Activated T-cell treated with anti-CD3 and anti-CD28 coated beads, Interleukin-2, amount 50 U/mL, for 72 hours (primary cell): ENCODE measurements around the gene UBALD1. TPM values are rescaled to one million over a fixed set of nuclear protein-coding genes. Genes with fewer than 3 reads are reported as not detected.

Experiments used
- ATAC-seq, 2 donors: fragments of 150-1000 bp; cut with Tn5 transposase; replicated peaks in 1 of 2; 2 replicates each; pipeline ENCODE4 v1.10.0; 2021; ENCODE audit warnings: moderate library complexity in 2 of 2, mild to moderate bottlenecking in 1 of 2
- DNase-seq, 2 donors: peaks; one replicate each; pipeline ENCODE4 v3.0.0; 2021 to 2022; ENCODE audit warnings: mixed read lengths in 1 of 2
- H3K27ac Mint-ChIP-seq: one replicate; pipeline ENCODE4 v1.8.0; 2022; ENCODE audit warnings: mild to moderate bottlenecking, moderate library complexity, mixed read lengths
- H3K27me3 Mint-ChIP-seq: one replicate; pipeline ENCODE4 v1.8.0; 2022; ENCODE audit warnings: low read depth, mixed read lengths
- H3K36me3 Mint-ChIP-seq, 2 donors: one replicate each; pipeline ENCODE4 v1.8.0; 2022; ENCODE audit warnings: mixed read lengths in 2 of 2, mild to moderate bottlenecking in 1 of 2; ENCODE audit not compliant: insufficient read depth in 2 of 2
- H3K4me1 Mint-ChIP-seq: one replicate; pipeline ENCODE4 v1.8.0; 2022; ENCODE audit warnings: low read depth, mixed read lengths
- H3K4me3 Mint-ChIP-seq, 2 donors: one replicate each; pipeline ENCODE4 v1.8.0; 2022; ENCODE audit warnings: mild to moderate bottlenecking in 2 of 2, mixed read lengths in 2 of 2, moderate library complexity in 2 of 2
- H3K9me3 Mint-ChIP-seq, 2 donors: one replicate each; pipeline ENCODE4 v1.8.0; 2022; ENCODE audit warnings: mixed read lengths in 2 of 2
- total RNA-seq, 2 donors: library from RNA; stranded (reverse); gene quantifications; one replicate each; pipeline ENCODE4 v1.2.3, GENCODE V29; 2022

UBALD1 gene
- 10 to 100 TPM; 17.2 to 18.4 TPM for total RNA-seq

DNA sequence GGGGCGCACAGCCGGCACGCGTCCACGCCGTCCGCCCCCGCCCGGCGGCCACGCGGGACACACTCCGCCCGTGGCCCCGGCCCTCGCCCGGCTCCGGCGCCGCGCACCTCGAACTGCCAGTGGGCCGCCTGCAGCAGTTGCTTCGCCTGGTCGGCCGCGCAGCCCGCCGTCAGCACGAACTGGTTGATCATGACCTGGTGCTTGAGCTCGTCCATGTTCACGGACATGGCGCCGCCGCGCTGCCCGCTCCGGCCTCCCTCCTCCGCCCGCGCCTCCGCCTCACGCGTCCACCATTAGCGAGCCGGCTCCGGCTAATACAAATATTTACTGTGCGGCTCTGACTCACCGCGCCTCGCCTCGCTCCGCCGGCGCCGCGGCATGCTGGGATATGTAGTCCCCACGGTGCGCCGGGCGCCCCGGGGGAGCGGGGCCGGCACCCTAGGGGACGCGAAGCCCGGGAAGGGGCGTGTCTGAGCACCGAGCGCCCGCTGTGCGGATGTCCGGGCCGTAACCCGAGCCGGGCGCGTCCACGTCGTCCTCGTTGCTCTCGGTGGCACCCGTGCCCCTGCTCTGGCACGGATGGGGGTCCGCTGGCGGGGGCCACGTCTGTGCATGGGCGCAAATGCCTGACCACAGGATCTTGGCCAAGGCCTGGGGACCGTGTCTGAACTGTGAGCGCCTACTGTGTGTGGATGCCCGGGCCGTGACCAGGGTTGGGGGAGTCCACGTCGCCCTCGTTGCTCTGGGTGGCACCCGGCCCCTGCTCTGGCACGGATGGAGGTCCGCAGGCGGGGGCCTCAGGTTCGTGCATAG is at the start of gene UBALD1:
TSS of gene UBALD1 (minus strand) at position 318 of the 813 bp plus-strand sequence. CDS start at position 227, 91 bp downstream.
- Mint-ChIP-seq H3K4me3 (peak within 1 kb of the TSS; percentile 89 to 94), H3K27me3 (no peaks in the 10 kb centered on the region), H3K27ac (peak within 1 kb of the TSS; percentile 93), H3K9me3 (no peaks in the 10 kb centered on the region), H3K36me3 (peaks cover 1 to 2% of the 10 kb centered on the region in 2 donors), H3K4me1 (peaks cover 45% of the 10 kb centered on the region)
- DNase-seq (peak; percentile 88 to 89), ATAC-seq (peak; percentile 69)

DNA sequence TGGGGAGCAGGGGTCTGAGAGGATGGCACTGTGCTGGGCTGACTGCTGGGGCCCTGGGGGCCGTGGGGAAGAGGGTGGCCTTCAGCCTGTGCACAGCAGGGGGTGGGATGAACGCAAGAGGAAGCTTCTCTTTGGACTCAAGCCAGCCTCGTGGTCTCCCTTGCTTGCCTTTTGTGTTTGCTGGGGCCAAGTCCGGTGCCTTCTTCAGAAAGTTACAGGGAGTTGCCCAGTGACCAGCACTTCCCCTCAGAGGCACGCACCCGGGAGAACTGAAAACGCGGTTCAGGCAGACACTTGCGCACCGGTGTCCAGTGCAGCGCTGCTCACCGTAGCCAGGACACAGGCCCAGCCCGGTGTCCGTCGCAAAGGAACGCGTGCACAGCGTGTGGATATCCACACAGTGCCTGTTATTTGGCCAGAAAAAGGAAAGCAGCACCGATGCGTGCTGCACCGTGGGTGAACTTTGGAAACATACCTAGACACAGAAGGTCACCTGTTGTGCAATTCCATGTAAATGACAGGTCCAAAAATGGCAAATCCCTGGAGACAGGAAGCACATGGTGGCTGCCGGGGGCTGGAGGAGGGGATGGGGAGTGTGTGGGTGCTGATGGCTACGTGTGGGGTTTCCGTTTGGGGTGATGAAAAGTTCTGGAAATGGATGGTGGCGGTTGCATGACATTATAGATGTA is 49.2 kb upstream of the UBALD1 start:
- Mint-ChIP-seq H3K4me3 (peak overlapping the region; percentile 69 to 71), H3K9me3 (no peaks in the 10 kb centered on the region), H3K27ac (peak overlapping the region; percentile 75), H3K27me3 (no peaks in the 10 kb centered on the region), H3K4me1 (peaks cover 64% of the 10 kb centered on the region), H3K36me3 (peaks cover 0 to 4% of the 10 kb centered on the region in 2 donors)
- DNase-seq (peak in 1 of 2 donors; percentile 18), ATAC-seq (no peak)

DNA sequence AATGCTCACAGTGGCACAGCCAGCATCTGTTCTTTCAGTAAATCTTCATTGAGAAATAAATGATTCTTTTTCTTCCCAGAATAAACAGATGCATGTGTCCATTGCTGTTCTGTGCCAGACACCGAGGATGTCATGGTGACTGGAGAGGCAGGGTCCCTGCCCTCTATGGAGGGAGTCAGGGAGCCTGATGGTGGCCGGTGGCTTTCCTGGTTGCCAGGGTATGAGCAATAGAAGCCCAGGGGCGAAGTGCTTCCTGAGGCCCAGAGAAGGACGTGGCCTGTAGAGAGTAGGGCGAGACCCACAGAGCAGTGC is 48.7 kb upstream of the UBALD1 start:
- Mint-ChIP-seq H3K27me3 (no peaks in the 10 kb centered on the region), H3K27ac (peak overlapping the region; percentile 61), H3K9me3 (no peaks in the 10 kb centered on the region), H3K4me3 (peak overlapping the region; percentile 38 to 71), H3K4me1 (peaks cover 68% of the 10 kb centered on the region), H3K36me3 (peaks cover 0 to 4% of the 10 kb centered on the region in 2 donors)
- ATAC-seq = no peak
- no peak for DNase-seq

DNA sequence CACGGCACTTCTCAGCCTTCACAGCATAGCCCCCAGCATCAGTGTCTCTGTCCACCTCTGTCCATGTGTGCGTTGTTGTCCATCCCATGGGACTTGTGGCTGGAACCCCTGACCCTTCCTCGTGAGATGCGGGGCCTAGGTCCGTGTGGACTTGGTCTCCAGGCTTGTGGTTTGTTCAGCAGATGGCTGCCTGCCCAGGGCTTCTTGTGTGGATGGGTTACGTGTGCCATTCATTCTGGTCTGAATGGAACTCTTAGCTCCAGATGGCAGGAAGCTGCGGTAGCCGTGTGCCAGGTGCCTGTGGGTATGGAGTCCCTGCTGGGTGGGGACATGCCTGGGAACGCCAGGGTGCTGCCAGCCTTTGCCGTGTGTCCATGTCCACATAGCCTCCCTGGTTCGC is 47.0 kb upstream of the UBALD1 start:
- H3K9me3 Mint-ChIP-seq = no peaks in the 10 kb centered on the region
- H3K4me1 Mint-ChIP-seq = peaks cover 68% of the 10 kb centered on the region
- ATAC-seq = no peak
- peaks cover 0 to 4% of the 10 kb centered on the region in 2 donors for H3K36me3 Mint-ChIP-seq
- no peaks in the 10 kb centered on the region for H3K27me3 Mint-ChIP-seq
- H3K4me3 Mint-ChIP-seq = no peak overlapping the region
- DNase-seq = no peak
- no peak overlapping the region for H3K27ac Mint-ChIP-seq

DNA sequence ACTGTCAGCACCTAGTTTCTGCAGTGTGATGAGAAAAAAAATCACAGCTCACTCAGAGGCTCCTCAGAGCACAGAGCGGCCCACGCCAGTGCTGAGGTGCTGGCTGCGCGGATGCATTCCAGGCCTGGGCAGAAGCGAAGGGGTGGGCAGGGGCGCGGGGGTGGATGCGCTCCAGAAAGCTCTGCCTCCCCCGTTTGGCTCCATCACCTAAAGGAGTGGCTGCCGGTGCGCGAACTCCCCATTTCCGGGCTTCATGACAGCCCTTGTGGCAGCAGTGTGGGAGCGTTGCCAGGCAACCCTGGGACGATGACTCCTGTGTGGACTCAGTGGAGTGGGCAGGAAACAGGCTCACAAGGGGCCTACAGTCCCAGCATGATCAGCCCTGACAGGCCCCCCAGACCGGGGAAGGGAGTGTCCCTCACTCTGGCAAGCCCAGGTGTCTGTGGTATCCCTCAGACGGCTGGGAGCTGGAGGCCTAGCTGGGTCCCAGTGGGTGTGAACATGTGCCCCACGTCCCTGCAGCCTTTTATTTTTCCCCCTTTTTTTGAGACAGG is 45.8 kb upstream of the UBALD1 start:
- H3K9me3 Mint-ChIP-seq = no peaks in the 10 kb centered on the region
- H3K4me1 Mint-ChIP-seq = peaks cover 68% of the 10 kb centered on the region
- H3K27me3 Mint-ChIP-seq = no peaks in the 10 kb centered on the region
- H3K4me3 Mint-ChIP-seq = peak overlapping the region; percentile 26 to 49
- H3K27ac Mint-ChIP-seq = peak overlapping the region; percentile 90
- DNase-seq = peak; percentile 80 to 89
- H3K36me3 Mint-ChIP-seq = peaks cover 0 to 9% of the 10 kb centered on the region in 2 donors
- ATAC-seq = peak; percentile 83 to 91

DNA sequence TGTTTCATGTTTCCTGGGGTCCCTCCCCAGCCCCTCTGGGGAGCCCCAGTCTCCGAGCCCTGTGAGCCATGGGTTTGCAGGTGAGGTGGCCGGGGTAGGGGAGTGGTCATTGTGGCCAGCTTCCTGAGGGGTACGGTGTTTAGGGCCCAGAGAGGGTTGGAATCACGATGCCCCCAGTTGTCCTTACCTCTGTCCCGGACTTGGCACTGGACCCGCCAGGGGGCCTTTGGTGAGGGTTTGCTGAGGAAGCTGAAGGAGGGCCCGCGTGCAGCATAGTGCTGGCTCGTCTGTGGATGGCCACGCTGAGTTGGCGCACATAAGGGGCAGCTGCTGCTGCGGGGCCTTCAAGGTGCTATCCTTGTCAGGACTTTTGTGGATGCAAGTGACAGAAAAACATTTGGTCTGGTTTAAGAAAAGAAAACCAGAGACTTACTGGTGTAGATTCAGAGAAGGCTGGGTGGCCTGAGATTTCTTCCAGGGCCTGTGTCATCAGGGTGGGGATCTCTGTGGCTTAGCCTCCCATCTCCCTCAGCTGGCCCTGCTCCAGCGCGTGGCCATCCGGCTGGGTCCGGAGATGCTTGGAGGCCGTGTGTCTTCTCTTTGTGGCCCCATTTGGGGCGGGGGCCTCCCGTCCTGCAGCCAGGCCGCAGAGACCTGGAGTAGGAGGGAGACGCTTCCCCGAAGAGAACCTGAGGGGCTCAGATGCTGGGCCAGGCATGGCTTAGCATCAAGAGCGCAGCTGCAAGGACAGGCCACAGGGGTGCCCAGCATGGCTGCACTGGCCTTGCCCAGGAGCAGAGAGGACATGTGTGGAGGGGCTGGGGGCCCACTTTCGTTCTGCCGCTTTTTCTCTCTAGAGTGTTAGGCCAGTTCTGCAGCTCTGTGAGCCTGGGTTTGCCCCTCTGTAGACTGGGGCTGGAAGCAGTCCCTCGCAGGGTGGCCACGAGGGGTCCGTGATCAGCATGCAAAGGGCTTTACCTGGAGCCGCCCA is 45.0 kb upstream of the UBALD1 start:
- ATAC-seq (no peak), DNase-seq (no peak)
- Mint-ChIP-seq H3K9me3 (no peaks in the 10 kb centered on the region), H3K36me3 (peaks cover 0 to 9% of the 10 kb centered on the region in 2 donors), H3K4me3 (peak overlapping the region; percentile 41 to 49), H3K27ac (no peak overlapping the region), H3K4me1 (peaks cover 60% of the 10 kb centered on the region), H3K27me3 (no peaks in the 10 kb centered on the region)

DNA sequence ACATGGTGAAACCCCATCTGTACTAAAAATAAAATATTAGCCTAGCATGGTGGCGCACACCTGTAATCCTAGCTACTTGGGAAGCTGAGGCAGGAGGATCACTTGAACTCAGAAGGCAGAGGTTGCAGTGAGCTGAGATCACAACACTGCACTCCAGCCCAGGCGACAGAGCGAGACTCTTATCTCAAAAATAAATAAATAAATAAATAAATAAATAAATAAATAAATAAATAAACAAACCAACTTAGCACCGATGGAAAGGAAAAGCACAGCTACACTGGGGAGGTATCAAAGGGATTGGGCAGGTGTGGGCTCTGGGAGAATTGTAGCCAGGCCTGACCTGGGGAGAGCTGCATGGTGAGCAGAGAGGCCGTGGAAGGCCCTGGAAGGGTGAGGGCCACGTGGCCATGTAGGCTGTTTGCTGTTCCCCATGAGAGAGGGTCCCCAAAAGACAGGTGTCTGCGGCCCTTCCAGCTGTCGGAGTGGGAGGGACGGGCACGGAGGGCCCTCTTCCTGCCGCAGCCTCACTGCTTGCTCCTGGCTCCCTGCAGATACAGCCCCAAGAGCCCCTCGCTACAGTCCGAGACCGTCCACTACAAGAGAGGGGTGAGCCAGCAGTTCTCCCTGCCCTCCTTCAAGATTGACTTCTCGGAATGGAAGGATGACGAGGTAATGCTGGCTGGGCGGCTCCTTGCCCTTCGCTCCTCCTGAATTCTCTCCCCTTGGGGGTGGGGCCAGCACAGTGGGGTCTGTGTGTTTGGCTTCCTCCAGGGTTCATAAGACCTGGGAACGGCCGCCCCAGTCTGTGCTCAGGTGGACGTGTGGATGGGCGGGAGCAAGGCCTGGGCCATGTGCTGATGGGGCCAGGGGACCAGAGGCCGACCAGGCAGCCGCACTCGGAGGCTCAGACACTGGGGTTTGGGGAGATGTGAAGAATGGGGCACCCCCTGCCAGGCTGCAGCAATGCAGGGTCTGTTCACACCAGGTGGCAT is 42.3 kb upstream of the UBALD1 start:
- Mint-ChIP-seq H3K36me3 (peaks cover 0 to 8% of the 10 kb centered on the region in 2 donors), H3K9me3 (no peaks in the 10 kb centered on the region), H3K27ac (no peak overlapping the region), H3K4me1 (peaks cover 35% of the 10 kb centered on the region), H3K27me3 (no peaks in the 10 kb centered on the region), H3K4me3 (no peak overlapping the region)
- DNase-seq (no peak), ATAC-seq (no peak)

DNA sequence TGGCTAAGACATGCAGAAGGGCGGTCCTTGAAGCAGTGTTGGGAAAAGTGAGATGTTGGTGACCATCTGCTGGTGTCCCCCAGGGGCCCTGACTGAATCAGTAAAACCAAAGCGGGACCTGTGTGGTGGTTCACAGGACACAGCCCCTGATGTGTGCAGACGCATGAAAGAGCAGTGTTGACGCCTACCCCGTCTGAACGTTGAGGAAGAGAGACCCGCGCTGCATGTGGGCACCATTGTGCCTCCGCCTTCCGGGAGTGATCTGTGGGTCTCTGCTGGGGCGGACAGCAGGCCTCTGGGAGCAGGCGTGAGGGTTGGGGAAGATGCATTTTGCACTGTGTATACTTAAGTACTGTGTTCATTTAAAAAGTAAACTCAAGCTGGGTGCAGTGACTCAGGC is 41.5 kb upstream of the UBALD1 start:
- Mint-ChIP-seq H3K4me1 (peaks cover 27% of the 10 kb centered on the region), H3K27ac (no peak overlapping the region), H3K9me3 (no peaks in the 10 kb centered on the region), H3K4me3 (no peak overlapping the region), H3K36me3 (peaks cover 0 to 9% of the 10 kb centered on the region in 2 donors), H3K27me3 (no peaks in the 10 kb centered on the region)
- no peak for ATAC-seq
- DNase-seq = no peak

DNA sequence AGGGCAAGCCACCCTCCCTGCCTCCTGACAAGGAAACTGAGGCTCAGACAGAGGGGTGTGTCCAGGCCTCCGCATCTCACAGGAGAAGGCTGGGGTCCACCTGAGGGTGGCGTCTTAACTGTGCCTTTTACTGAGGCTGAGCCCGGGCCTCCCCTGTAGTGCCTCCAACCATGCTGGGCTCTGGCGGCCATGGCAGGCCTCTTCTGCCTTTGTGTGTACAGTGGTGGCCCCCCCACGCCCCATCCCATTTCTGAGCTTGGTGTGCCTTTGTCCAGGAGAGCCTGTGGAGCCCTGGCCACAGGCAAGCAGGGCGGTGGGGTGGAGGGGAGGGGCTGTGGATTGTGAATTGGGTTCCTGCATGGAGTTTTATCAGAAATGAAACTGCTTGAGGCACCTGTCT is 41.1 kb upstream of the UBALD1 start:
- no peak for ATAC-seq
- Mint-ChIP-seq H3K4me3 (no peak overlapping the region), H3K36me3 (peaks cover 0 to 9% of the 10 kb centered on the region in 2 donors)

DNA sequence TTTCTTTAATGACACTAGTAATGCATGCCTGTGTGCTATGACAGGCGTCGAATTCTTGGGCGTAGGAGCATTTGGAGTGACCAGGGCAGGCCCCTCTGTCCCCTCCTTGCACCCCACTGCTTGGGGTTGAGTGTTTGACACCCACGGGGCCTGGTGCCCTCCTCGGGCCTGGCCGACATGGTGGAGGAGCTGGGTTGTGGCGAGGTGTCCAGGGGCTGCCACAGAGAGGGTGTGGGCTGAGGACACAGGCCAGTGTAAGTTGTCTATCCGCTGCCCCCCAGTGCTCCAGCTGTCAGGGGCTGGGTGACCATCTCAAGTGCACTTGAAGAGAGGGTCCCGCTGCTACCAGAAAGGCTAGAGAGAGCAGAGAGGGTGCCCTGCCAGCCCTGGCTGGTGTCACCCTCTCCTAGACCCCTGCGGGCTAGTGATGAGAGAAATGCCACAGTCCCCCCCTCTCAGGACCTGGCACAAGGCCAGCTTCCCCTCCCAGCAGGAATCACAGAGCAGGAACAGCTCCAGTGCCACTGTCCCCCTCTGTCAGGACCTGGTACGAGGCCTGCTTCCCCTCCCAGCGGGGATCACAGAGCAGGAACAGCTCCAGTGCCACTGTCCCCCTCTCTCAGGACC is 40.4 kb upstream of the UBALD1 start:
- no peak for ATAC-seq
- Mint-ChIP-seq H3K9me3 (no peaks in the 10 kb centered on the region), H3K4me1 (peaks cover 24% of the 10 kb centered on the region), H3K36me3 (peaks cover 0 to 11% of the 10 kb centered on the region in 2 donors), H3K27me3 (no peaks in the 10 kb centered on the region), H3K27ac (no peak overlapping the region), H3K4me3 (no peak overlapping the region)
- no peak for DNase-seq

More for the DNA sequence above, 41.1 kb upstream of the UBALD1 start:
- no peak overlapping the region for H3K27ac Mint-ChIP-seq
- H3K9me3 Mint-ChIP-seq = no peaks in the 10 kb centered on the region
- peaks cover 24% of the 10 kb centered on the region for H3K4me1 Mint-ChIP-seq
- DNase-seq = no peak
- no peaks in the 10 kb centered on the region for H3K27me3 Mint-ChIP-seq
